Ramos (cell line): ENCODE results near the gene HCAR2.
"Not testable (repeated sequence)": the region's sequence is repeated elsewhere in the genome, so short reads cannot be mapped to it uniquely, and the experiment has no call there.

ENCODE experiments used
- in situ Hi-C: fragments of 300-500 bp; cut with MboI; formaldehyde crosslinking; loops from one replicate; pipeline ENCODE4 v1.14.3; 2022; ENCODE audit warnings: low sequenced_read_pairs; ENCODE audit not compliant: unreplicated experiment

The HCAR2 gene

GRCh38 chr12:122721057-122721545 is 17.9 kb upstream of the HCAR2 start:
- in situ Hi-C loops, result no loop called here

- in situ Hi-C loops, result not testable (repeated sequence)
Observed at GRCh38 chr12:122716658-122717057, 13.5 kb upstream of the HCAR2 start, which contains the start of gene HCAR3. Gene HCAR3 (minus strand): TSS chr12:122716811. CDS start chr12:122716737, 74 bp downstream.

- in situ Hi-C loops, result not testable (repeated sequence)
Observed at GRCh38 chr12:122715211-122715610, 12.1 kb upstream of the HCAR2 start.

- in situ Hi-C loops, result not testable (repeated sequence)
Observed at GRCh38 chr12:122713491-122714188, 10.5 kb upstream of the HCAR2 start.

- in situ Hi-C loops, result not testable (repeated sequence)
Observed at GRCh38 chr12:122711266-122711665, 8.1 kb upstream of the HCAR2 start.

DNA sequence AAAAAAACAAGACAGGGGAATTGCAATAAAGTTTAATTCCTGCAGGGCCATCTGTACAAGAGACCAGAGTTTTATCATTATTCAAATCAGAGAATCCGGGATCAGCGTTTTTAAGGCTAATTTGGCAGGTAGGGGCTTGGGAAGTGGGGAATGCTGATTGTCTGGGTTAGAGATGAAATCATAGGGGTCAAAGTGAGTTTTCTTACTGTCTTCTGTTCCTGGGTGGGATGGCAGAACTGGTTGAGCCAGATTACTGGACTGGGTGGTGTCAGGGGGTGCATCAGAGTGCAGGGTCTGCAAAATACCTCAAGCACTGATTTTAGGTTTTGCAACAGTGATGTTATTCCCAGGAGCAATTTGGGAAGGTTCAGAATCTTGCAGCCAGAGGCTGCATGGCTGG is 7.2 kb upstream of the HCAR2 start:
- in situ Hi-C loops, result not testable (repeated sequence)

DNA sequence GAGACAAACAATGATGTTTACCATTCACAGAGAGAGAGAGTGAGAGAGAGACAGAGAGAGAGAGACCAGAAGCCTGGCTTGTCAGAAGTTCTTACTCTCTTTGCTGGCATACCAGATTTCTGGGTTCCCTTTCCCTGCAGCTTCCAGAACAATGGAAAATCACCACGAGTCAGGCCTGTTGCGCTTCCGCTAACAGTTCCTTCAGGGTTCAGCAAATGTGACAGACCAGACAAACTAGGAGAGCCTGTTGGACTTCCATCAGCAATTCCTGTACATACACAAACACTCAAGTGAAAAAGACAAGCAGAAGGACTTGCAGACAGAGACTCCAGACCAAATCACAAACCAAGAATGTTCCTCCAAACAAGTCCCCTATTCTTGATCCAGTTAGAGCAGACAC is 6.1 kb upstream of the HCAR2 start:
- in situ Hi-C loops, result not testable (repeated sequence)

DNA sequence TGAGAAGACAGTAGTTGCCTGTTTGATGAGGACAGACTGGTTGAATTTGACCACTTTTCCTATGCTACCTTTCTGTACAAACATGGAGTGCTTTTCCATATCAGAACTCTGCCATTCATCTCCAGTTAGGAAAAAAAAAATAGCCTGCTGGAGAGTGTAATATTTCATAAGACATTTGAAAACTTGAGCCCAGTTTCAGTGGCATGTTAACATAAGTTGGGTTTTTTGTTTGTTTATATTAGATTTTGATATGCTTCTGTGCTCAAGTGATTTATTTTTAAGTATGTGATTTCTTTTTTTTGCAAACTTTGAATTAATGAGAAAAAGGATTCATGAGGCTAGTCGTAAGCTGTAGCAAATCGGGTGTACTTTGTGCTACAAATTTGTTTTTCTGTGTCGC is 684 bp upstream of the HCAR2 start:
- in situ Hi-C loops, result not testable (repeated sequence)

- in situ Hi-C loops, result not testable (repeated sequence)
Observed at GRCh38 chr12:122701481-122701880, 1.7 kb downstream of the HCAR2 start.

DNA sequence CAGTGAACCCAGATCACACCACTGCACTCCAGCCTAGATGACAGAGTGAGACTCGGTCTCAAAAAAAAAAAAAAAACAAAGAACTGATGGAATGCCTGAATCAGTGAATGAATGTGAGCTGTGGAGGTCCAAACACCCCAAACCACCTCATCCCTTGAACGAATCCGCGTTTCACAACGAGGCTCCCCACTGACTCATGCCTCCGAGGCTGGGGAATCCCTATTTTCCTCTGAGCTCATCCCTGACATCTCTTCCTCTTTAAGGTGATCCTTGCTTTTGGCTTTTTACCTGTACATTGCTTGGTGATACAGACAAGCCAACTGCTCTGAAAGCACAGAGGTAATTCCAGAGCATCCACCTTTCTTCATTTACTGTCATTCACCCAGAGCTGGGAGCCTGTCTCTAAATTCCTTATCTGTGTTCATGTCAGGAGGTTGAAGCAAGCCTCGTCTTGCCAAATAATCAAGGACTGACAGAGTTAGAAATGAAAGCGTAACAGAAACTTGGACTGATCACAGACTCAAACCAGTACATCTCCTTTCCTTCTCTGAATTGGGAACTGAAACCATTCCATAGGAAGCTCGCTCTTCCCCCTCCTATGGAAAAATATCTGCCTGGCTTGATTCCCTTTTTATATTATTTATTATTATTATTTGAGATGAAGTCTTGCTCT is 3.0 kb downstream of the HCAR2 start:
- in situ Hi-C loops, result not testable (repeated sequence)

DNA sequence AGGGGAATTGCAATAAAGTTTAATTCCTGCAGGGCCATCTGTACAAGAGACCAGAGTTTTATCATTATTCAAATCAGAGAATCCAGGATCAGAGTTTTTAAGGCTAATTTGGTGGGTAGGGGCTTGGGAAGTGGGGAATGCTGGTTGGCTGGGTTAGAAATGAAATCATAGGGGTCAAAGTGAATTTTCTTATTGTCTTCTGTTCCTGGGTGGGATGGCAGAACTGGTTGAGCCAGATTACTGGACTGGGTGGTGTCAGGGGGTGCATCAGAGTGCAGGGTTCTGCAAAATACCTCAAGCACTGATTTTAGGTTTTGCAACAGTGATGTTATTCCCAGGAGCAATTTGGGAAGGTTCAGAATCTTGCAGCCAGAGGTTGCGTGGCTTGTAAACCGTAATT is 6.2 kb downstream of the HCAR2 start:
- in situ Hi-C loops, result not testable (repeated sequence)

DNA sequence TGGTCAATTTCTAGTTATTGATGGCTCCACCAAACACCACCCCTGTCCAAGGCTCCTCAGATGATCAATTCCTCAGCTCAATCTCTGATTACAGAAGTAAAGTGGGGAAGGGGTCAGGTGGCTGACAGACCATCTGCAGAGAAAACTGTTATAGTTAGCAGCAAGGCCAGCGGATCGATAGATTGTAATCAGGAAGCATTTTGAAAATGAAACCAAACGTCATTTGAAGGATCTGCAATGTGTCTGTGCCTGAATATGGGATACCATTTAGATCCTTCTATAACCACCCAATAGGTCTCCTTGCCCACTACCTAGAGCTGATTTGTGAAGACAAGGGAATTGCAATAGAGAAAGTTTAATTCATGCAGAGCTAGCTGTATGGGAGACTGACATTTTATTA is 11.6 kb downstream of the HCAR2 start:
- in situ Hi-C loops, result no loop called here

- in situ Hi-C loops, result no loop called here
Observed at GRCh38 chr12:122688291-122688690, 14.9 kb downstream of the HCAR2 start.

DNA sequence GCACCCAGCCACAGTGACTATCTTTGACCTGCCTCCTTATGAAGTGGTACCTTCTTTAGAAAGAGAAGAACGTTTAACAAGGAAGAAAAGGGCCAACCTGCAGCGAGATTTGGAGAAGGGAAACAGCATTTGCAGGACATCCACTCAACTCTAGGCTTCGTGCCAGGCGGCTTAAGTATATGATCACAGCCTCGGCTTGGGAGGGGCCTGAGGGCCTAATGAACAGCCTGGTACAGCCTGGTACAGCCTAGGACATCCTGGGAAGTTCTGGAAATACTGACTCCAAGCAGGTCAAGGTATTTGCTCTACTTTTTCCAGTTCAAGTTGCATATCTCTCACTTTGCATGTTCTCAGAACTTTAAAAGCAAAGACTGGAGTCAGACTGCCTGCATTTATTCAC is 16.1 kb downstream of the HCAR2 start:
- in situ Hi-C loops, result no loop called here

DNA sequence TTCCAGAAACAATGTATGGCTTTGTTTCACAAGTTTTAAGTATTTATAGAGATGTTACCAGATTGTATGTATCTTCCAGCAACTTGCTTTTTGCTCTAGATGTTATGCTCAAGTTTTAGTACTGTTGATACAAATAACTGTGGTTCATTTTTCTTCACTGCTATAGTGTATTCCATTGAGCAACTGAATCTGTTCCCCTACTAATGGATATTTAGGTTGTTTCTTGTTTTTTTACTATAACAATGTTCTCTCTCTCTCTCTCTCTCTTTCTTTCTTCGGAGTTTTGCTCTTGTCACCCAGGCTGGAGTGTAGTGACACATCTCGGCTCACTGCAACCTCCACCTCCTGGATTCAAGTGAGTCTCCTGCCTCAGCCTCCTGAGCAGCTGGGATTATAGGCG is 16.6 kb downstream of the HCAR2 start:
- in situ Hi-C loops, result no loop called here

GRCh38 chr12:122684297-122684813 is 18.8 kb downstream of the HCAR2 start:
- in situ Hi-C loops, result no loop called here

- in situ Hi-C loops, result no loop called here
Observed at GRCh38 chr12:122681814-122682213, 21.3 kb downstream of the HCAR2 start.

DNA sequence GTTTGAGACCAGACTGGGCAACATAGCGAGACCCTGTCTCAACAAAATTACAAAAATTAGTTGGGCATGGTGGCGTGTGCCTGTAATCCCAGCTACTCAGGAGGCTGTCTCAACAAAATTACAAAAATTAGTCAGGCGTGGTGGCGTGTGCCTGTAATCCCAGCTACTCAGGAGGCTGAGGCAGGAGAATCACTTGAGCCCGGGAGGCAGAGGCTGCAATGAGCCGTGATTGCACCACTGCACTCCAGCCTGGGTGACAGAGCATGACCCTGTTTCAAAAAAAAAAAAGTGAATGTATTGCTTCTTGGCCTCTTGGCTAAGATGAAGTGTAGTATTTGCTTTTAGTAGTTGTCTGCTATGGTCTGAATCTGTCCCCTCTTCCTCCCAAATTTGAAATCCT is 22.2 kb downstream of the HCAR2 start:
- in situ Hi-C loops, result not testable (repeated sequence)

DNA sequence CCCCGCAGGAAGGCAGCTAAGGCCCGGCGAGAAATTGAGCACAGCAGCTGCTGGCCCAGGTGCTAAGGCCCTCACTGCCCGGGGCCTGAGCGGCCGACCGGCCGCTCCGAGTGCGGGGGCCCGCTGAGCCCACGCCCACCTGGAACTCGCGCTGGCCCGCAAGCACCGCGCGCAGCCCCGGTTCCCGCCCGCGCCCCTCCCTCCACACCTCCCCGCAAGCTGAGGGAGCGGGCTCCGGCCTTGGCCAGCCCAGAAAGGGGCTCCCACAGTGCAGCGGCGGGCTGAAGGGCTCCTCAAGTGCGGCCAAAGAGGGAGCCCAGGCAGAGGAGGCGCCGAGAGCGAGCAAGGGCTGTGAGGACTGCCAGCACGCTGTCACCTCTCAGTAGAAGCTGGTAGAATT is 26.4 kb downstream of the HCAR2 start:
- in situ Hi-C loops, result not testable (repeated sequence)

DNA sequence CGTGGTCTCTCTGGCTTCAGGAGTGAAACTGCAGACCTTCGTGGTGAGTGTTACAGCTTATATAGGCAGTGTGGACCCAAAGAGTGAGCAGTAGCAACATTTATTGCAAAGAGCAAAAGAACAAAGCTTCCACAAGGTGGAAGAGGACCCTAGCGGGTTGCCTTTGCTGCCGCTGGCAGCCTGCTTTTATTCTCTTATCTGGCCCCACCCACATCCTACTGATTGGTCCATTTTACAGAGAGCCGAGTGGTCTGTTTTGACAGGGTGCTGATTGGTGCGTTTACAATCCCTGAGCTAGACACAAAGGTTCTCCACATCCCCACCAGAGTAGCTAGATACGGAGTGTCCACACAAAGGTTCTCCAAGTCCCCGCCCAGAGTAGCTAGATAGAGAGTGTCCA is 27.1 kb downstream of the HCAR2 start:
- in situ Hi-C loops, result not testable (repeated sequence)

GRCh38 chr12:122672515-122672914 is 30.6 kb downstream of the HCAR2 start:
- in situ Hi-C loops, result no loop called here
